HG03571 (cell line): Measurements from ENCODE around the gene ZNRF3.

Source experiments
- ATAC-seq: cut with Tn5 transposase; IDR thresholded peaks from one replicate; pipeline ENCODE4 v1.9.1; 2021; ENCODE audit not compliant: unreplicated experiment

Gene ZNRF3

GRCh38 chr22:29056472-29056871, 173.1 kb downstream of the ZNRF3 start:
- no peak for ATAC-seq

- ATAC-seq = no peak
Observed at GRCh38 chr22:29060251-29060869, 177.0 kb downstream of the ZNRF3 start.

GRCh38 chr22:29060931-29061330, 177.6 kb downstream of the ZNRF3 start:
- no peak for ATAC-seq

DNA sequence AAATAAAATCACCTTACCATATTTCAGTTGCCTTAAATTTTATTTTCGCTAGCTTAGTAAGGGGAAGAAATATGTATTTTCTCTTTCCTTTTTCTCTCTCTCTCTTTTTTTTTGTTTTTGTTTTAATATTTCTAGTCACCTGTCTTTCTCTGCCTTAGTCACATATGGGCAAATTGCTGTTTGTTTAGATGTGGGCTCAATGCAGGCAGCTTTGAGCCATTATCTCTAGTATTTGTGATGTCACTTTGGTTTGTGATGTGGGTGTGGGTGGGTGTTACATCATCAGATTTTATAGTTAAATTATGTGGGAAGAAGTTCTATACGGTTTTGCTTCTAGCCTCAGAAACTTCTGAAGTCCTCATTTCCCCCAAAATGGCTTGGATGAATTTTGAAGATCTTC, 178.4 kb downstream of the ZNRF3 start, which contains the start of gene C22orf31:
Gene C22orf31 (minus strand): TSS at position 59 of the 400 bp plus-strand sequence. CDS start 39 bp downstream, at position 20.
- no peak for ATAC-seq

DNA sequence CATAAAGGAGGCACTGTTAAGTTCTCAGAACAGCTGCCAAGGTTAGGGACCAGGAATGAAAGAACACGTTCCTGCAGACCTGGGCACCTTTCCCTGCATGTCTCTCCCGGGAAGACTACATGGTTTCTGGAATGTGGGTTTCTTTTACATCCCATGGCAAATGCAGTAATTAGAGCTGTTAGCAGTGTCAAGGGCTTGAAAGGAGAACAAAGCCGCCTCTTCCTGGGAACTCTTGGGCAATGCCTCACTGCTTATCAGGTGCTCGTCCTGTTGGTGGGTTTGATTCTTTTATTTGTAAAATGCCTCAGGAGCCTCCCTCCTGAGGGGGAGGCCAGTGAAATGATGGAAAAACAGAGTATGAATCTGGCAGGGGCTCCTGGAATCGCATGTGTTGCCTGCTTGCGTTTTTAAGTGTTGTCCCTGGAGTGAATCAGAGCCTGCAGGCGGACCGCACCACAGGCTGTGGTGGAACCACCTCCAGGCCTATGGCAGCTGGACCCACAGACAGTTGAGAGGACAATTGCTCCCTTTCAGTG, 179.0 kb downstream of the ZNRF3 start:
- ATAC-seq = no peak

DNA sequence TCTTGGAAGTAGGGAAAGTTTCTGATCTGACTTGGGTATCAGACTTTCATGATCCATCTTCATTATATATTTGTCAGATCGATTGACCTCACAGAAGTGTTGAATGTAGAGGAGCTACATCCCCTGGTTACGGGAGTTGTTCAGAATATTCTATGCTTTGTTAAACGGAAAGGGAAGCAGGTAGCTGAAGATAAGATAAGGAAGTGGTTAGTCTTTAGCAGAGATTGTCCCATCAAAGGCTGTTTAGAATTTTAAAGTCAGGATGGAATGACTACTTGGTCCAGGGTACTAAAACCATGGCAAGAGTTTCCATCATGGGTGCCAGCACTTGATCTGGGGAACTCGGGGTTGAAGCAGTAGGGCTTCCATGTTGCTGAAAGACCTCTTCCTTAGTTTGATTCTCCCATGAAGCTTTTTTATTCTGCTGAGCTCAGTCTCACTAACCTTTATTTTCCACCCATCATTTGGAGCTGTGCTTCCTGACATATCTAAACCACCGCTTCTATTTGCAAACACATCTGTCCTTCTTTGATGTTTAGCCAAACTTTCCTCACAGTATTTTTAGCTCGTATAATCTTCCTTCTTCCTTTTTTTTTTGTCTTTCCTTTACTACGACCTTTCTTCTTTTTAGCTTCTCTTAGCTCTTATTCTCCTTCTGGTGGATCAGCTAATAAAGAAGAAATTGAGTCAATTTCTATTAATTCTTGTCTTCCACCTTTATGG, 182.3 kb downstream of the ZNRF3 start:
- no peak for ATAC-seq

DNA sequence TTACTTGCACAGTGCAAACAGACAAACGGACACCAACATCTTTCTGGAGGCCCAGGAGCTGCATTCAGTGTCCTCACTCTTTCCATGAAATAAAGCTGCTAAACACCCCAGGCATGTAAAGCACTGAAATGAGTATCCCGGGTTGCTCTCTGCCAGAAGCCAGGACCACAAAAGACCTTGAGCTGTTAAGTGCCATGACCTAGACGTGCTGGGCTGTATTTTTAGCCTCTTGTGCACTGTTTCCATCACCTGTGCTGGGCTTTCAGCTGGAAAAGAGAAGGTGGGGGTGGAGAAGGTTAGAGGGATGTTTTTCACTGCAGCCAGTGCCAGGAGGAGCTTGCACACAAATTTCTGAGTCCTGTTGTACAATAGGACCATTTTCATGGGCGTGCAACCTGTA, 186.1 kb downstream of the ZNRF3 start:
- no peak for ATAC-seq

GRCh38 chr22:29070490-29070889, 187.1 kb downstream of the ZNRF3 start:
- no peak for ATAC-seq

DNA sequence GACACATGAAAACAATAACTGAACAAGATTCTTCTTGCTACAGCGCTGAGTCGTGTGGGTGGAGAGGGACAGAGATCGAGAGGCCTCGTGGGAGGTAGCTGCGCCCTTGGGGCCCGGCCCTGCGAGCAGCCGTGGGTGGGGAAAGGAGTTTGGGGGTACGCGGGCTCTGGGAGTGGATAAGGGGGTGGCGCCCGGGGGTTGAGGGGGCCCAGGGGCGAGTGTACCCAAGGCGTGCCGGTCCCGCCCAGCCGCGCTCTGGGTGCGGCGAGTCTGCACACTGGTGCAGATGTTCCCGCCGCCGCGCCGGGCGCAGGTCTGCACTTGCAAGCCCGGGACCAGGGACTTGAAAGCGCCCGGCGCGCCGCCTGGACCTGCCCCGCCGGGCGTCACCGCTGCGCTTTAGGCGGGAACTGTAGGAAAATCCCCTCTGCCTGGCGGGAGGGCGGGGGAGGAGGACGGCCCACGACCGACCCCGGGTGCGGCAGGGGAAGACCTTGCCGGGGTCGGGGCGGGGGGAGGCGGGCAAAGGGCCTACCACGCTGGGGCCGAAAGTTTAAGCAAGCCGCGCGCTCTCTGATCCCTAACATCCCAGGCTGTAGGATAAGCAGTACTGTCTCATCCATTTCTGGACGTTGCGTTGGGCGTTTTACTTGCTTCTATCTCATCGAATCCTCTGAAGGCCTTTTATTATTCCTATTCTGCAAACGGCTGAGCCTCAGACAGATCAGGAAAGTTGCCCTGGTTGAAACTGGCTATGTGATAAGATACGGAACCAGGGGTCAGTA, 188.1 kb downstream of the ZNRF3 start:
- no peak for ATAC-seq

DNA sequence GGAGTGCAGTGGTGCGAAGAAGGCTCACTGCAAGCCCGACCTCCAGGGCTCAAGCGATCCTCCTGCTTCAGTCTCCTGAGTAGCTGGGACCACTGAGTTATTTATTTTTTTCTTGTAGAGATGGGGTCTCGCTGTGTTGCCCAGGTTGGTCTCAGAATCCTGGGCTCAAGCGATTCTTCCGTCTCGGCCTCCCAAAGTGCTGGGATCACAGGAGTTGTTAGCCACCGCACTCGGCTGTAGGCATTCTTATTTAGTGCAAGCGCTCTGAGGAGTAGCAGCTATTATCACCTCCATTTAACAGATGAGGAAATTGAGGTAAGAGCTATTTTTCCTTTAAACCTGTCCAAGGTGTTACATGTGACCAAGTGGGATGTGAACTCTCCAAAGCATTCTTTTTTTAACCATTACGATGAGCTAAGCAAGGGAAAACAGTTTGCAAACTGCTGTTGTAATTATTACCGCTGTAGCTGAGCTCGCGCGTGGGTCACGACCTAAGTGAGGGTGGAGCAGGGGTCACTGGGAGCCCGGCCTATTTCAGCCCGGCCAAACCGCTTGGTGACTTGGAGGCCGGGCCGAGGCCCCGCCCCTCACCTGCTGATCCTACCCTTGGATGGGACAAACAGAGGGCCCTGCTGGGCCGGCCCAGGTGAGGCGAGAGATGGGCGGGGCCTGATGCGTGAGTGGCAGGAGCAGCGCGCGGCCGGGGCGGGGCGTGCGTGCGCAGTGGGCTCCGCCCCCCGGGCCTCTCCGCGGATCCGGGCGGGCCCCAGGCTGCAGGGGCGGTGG, 189.0 kb downstream of the ZNRF3 start:
- peak; percentile 63 for ATAC-seq

- ATAC-seq = peak; percentile 16
Observed at GRCh38 chr22:29072979-29073617, 189.7 kb downstream of the ZNRF3 start, which contains the start of gene KREMEN1. TSS of gene KREMEN1 (plus strand) at chr22:29073035. CDS start at chr22:29073131, 96 bp downstream.

GRCh38 chr22:29073618-29074275, 190.4 kb downstream of the ZNRF3 start:
- ATAC-seq = no peak

- no peak for ATAC-seq
Observed at GRCh38 chr22:29074276-29074772, 191.0 kb downstream of the ZNRF3 start.

GRCh38 chr22:29078036-29078868, 194.9 kb downstream of the ZNRF3 start:
- no peak for ATAC-seq

- no peak for ATAC-seq
Observed at GRCh38 chr22:29078869-29079207, 195.5 kb downstream of the ZNRF3 start.

DNA sequence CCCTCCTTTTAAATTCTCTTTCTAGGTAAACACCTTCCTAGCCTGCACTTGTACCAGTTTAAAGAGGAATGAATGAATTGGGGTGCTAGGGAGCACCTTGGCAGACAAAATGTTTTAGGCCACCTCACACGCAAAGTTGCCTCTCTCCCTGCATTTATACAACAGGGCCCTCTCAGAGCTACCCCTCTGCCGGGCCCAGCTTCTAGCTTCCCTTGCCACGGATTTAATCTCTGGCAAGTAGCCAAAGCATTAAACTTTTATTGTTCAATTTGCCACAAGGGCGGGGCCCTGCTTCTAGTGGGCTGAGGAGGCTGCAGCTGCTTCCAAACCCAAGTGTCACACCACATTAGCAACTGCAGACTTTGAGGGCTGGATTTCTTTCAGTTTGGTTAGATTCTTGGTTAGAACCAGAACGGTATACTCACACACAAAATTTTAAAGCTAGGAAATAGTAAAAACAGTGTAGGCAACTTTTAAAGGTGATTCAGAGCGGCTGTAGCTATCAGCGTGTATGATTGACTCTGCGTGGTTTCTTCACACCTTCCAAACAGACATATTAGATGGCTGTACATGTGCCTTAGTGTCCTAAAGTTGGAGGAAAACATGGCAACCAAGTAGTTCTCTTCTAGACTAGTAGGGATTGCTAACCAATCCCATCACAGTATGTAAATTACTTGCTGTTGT, 196.0 kb downstream of the ZNRF3 start:
- no peak for ATAC-seq

GRCh38 chr22:29080106-29080975, 197.0 kb downstream of the ZNRF3 start:
- no peak for ATAC-seq
